IPS-15b (cell line): ENCODE data around the gene ADRB2.

Experiments used
- H3K27me3 ChIP-seq: one replicate; pipeline ENCODE4 v1.6.1; 2013; ENCODE audit warnings: low read length; ENCODE audit not compliant: control insufficient read depth, insufficient read depth
- H3K36me3 ChIP-seq: one replicate; pipeline ENCODE4 v1.6.1; 2013; ENCODE audit warnings: low read length; ENCODE audit not compliant: control insufficient read depth, insufficient read depth
- H3K4me1 ChIP-seq: one replicate; pipeline ENCODE4 v1.6.1; 2013; ENCODE audit warnings: mild to moderate bottlenecking, low read length; ENCODE audit not compliant: control insufficient read depth, insufficient read depth
- H3K4me3 ChIP-seq: one replicate; pipeline ENCODE4 v1.5.1; 2013; ENCODE audit warnings: low read depth, low read length
- H3K9ac ChIP-seq: one replicate; pipeline ENCODE4 v1.6.1; 2013; ENCODE audit warnings: low read depth, mild to moderate bottlenecking, low read length
- H3K9me3 ChIP-seq: one replicate; pipeline ENCODE4 v1.6.1; 2013; ENCODE audit warnings: mild to moderate bottlenecking, low read length; ENCODE audit not compliant: control insufficient read depth, insufficient read depth

ADRB2 gene

DNA sequence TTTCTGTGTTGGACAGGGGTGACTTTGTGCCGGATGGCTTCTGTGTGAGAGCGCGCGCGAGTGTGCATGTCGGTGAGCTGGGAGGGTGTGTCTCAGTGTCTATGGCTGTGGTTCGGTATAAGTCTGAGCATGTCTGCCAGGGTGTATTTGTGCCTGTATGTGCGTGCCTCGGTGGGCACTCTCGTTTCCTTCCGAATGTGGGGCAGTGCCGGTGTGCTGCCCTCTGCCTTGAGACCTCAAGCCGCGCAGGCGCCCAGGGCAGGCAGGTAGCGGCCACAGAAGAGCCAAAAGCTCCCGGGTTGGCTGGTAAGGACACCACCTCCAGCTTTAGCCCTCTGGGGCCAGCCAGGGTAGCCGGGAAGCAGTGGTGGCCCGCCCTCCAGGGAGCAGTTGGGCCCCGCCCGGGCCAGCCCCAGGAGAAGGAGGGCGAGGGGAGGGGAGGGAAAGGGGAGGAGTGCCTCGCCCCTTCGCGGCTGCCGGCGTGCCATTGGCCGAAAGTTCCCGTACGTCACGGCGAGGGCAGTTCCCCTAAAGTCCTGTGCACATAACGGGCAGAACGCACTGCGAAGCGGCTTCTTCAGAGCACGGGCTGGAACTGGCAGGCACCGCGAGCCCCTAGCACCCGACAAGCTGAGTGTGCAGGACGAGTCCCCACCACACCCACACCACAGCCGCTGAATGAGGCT lies at the start of gene ADRB2:
Gene ADRB2 (plus strand): TSS at position 559 of the 686 bp plus-strand sequence. CDS start 221 bp downstream, outside the sequence.
- peak within 1 kb of the TSS; percentile 86 for H3K4me3 ChIP-seq
- no peaks in the 10 kb centered on the region for H3K4me1 ChIP-seq
- H3K27me3 ChIP-seq = peaks cover 32% of the 10 kb centered on the region
- no peaks in the 10 kb centered on the region for H3K36me3 ChIP-seq
- H3K9me3 ChIP-seq = no peaks in the 10 kb centered on the region
- no peak within 1 kb of the TSS for H3K9ac ChIP-seq

DNA sequence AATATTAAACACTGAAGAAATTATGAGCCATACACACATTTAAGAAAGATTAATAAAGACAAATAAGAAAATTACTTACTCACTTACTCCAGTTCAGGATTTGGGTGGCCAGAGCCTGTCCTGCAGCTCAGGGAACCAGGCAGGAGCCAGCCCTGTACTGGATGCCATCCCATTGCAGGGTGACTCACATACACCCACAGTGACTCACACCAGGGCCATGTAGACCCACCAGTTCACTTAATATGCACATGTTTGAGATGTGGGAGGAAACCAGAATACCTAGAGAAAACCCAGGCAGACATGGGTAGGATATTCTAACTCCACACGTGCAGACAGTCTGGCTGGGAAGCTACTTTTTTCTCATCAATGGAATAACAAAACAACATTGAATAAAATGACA lies 49.6 kb upstream of the ADRB2 start:
- Histone ChIP-seq H3K36me3 (no peaks in the 10 kb centered on the region), H3K4me3 (no peak overlapping the region), H3K9me3 (no peaks in the 10 kb centered on the region), H3K9ac (no peak overlapping the region), H3K4me1 (peaks cover 3% of the 10 kb centered on the region), H3K27me3 (no peaks in the 10 kb centered on the region)

DNA sequence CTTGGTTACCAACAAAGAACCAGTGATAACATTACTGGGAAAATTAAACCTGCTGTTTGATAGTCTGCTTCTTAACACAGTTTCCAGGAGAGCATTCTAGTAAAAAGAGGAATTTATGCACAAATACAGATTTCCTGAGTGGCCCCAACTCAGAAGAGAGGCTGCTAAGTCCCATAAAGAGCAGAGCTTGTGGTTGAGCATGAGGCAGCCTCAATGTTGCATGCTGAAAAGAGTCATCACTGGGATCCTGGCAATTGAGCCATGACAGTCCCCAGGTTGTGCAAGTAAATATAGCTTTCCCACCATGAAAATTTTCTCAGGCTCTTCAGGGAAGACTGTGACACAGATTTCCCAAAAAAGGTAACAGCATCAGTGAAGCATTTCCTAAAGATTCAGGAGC lies 47.5 kb upstream of the ADRB2 start:
- Histone ChIP-seq H3K27me3 (no peaks in the 10 kb centered on the region), H3K9me3 (no peaks in the 10 kb centered on the region), H3K4me3 (no peak overlapping the region), H3K9ac (no peak overlapping the region), H3K4me1 (peaks cover 3% of the 10 kb centered on the region), H3K36me3 (no peaks in the 10 kb centered on the region)

DNA sequence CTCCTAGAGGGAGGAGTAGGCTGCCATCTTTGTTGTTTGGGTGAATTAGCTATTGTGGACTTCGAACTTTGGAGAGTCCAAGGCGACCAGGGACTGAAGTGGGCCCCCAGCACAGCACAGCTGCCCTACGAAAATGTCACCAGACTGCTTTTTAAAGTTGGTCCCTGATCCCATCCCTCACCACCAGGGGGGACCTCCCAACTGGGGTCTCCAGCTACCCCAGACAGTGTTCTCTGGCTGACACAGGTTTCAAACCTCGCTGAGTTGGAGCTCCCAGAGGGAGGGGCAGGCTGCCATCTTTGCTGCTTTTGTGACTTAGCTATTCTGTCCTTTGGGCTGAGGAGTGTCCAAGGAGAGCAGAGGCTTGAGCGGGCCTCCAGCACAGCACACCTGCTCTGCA lies 45.7 kb upstream of the ADRB2 start:
- Histone ChIP-seq H3K4me1 (no peaks in the 10 kb centered on the region), H3K36me3 (no peaks in the 10 kb centered on the region), H3K27me3 (no peaks in the 10 kb centered on the region), H3K9me3 (no peaks in the 10 kb centered on the region), H3K4me3 (no peak overlapping the region), H3K9ac (no peak overlapping the region)

DNA sequence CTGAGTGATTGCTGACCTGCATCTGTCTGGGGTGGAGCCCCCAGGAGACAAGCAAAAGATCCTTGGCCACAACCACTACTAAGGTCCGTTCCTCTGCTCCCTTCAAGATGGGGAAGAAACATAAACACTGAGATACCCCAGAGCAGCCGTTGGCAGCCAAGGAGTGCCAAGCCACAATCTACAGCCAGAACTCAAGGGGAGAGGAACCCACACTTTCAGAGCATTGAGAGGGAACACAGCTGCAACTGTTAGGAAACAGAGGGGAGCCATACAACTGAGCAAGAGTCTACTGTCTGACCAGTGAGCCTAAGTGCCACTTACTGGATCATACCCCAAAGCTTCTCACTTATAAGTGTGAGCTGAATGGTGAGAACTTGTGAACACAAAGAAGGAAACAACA lies 44.6 kb upstream of the ADRB2 start:
- H3K36me3 ChIP-seq = no peaks in the 10 kb centered on the region
- no peak overlapping the region for H3K4me3 ChIP-seq
- H3K27me3 ChIP-seq = no peaks in the 10 kb centered on the region
- no peaks in the 10 kb centered on the region for H3K9me3 ChIP-seq
- no peak overlapping the region for H3K9ac ChIP-seq
- no peaks in the 10 kb centered on the region for H3K4me1 ChIP-seq

DNA sequence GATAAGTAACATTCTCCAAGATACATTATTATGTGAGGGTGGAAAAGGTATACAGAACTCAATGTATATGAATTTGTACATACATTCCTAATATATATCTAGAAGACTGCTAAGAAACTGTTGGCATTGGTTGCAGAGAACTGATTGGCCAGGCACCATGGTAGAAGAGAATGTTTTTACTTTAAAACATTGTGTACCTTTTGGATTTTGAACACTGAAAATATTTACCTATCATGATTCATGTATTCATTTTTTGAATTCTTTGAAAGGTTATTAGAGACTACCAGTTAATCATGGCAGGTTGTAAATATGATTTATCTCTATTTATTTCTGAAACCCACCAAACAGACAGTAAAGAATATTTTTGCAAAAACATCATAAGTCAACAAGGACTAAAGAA lies 41.2 kb upstream of the ADRB2 start:
- Histone ChIP-seq H3K36me3 (no peaks in the 10 kb centered on the region), H3K27me3 (no peaks in the 10 kb centered on the region), H3K4me1 (no peaks in the 10 kb centered on the region), H3K4me3 (no peak overlapping the region), H3K9me3 (no peaks in the 10 kb centered on the region), H3K9ac (no peak overlapping the region)

DNA sequence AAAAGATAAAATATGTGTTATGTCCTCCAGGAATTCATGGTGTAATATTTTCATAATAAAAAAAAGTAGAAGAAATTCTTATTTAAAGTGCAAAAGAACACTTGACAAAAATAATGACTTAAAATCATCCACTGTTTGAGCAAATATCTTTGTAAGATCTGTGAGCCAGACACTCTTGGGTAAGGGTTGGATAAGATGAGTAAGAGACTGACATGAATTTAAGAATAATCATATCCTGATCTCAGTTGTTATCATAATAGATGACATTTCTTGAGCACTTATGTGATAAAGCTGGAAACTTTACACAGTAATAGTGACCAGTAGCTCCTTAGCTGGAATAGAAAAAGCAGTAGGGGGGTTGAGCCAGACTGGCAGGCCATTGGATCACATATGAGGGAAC lies 40.0 kb upstream of the ADRB2 start:
- H3K36me3 ChIP-seq = no peaks in the 10 kb centered on the region
- no peak overlapping the region for H3K4me3 ChIP-seq
- H3K9ac ChIP-seq = no peak overlapping the region
- no peaks in the 10 kb centered on the region for H3K4me1 ChIP-seq
- no peaks in the 10 kb centered on the region for H3K9me3 ChIP-seq
- no peaks in the 10 kb centered on the region for H3K27me3 ChIP-seq

DNA sequence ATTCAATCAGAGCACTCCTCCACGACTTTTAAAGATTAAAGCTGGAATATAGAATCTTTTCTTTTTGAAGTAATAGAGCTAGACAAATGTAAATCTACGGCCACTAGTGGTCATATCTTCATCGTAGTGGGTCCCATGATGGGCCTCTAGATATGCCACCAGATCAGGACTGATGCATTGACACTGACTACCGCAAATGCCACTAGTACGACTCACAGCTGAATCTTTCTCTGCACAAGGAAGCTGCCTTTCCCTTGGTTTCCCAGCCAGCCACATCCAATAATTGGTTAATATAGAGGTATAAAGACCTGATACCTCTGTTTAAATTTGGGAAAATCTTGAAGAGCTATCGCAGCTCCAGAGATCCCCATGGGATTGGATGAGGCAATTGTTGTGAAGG lies 37.8 kb upstream of the ADRB2 start:
- Histone ChIP-seq H3K4me1 (no peaks in the 10 kb centered on the region), H3K4me3 (no peak overlapping the region), H3K9ac (no peak overlapping the region), H3K36me3 (no peaks in the 10 kb centered on the region), H3K27me3 (no peaks in the 10 kb centered on the region), H3K9me3 (no peaks in the 10 kb centered on the region)

DNA sequence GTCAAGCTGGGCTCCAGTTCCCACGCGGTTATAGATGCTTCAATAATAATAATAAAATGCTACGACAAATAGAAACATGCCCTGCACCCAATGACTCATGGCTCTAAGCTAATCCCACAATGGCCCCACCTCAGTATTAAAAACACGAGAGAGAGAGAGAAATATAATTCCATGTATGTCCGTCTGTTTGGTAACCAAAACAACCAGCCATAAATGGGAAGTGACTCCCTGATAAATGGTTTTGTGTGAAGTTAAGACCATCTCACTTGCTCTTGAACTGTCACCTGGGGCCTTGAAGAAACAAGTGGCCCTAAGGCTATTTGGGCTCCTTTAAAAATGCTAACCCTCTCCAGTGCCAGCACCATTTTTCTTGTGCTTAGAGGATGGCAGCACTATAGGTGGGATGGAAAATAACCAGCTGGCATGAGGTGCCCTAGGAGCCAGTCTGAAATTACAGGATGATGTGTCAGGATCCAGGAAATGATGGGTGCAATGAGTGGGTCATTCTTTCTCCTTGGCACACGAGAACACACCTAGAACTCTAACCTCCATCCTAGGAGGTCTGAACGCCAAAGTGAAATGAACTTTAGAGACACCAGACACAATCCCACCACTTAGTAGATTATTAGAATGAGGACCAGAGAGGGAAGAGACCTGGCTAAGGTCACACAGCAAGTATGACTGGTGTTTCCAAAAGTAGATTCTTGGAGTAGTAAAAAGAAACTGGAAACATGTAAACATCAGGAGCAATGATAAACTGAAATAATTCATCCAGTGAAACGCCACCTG lies 35.7 kb upstream of the ADRB2 start:
- Histone ChIP-seq H3K36me3 (no peaks in the 10 kb centered on the region), H3K9me3 (no peaks in the 10 kb centered on the region), H3K4me1 (no peaks in the 10 kb centered on the region), H3K9ac (no peak overlapping the region), H3K4me3 (no peak overlapping the region), H3K27me3 (no peaks in the 10 kb centered on the region)

DNA sequence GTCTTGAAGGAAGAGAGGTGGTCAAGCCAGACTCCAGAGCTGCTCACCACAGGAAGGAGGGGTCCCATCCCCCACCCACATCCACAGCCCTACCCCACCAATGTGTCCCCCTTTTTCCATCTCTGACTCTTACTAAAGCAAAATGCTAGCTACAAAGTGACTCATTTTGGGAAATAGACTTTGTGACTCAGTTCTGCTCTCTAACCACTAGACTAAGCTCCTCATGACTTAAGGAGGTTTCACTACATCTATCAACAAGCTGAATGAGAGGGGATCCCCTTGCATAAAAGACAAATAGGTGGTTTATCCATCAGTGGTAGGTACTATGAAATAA lies 35.1 kb upstream of the ADRB2 start:
- H3K4me1 ChIP-seq = no peaks in the 10 kb centered on the region
- H3K4me3 ChIP-seq = no peak overlapping the region
- H3K9me3 ChIP-seq = no peaks in the 10 kb centered on the region
- no peaks in the 10 kb centered on the region for H3K36me3 ChIP-seq
- no peak overlapping the region for H3K9ac ChIP-seq
- no peaks in the 10 kb centered on the region for H3K27me3 ChIP-seq

DNA sequence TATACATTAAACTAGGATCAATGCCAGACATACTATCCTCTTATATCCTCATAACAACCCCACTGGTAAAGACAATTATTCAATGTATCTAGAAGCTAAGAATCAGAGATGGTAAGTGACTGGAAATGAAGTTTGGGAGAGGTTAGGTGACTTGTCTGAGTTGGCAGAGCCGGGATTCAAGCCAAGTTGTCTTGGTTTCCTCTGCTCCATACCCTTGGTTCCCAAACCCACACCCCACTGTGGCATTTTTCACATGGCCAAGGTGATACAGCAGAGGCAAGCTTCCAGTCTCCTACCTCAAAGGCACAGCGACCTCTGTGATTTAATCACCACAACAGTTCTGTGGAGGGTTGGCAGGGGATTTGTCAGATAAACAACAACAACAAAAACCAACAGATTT lies 34.7 kb upstream of the ADRB2 start:
- H3K27me3 ChIP-seq = no peaks in the 10 kb centered on the region
- no peaks in the 10 kb centered on the region for H3K36me3 ChIP-seq
- H3K9me3 ChIP-seq = no peaks in the 10 kb centered on the region
- H3K4me1 ChIP-seq = no peaks in the 10 kb centered on the region
- no peak overlapping the region for H3K9ac ChIP-seq
- H3K4me3 ChIP-seq = no peak overlapping the region

DNA sequence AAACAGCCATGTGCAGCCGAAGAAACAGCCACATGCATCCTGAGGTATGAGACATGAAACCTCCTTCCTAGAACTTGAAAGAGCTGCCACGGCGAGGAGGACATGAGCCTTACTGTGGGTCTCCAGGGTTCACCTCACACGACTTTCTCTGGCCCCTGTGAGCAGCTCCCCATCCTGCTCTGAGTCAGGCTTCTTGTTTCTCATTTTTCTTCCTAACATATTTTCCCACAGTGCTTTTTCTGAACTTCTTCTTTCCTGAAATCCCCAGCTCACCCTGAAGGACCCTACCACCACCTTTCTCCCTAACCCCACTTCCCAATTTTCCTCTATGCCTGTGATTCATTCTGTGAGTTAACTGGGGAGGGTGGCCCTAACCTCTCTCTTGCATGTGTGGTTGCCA lies 33.7 kb upstream of the ADRB2 start:
- Histone ChIP-seq H3K36me3 (no peaks in the 10 kb centered on the region), H3K4me1 (no peaks in the 10 kb centered on the region), H3K9me3 (no peaks in the 10 kb centered on the region), H3K9ac (no peak overlapping the region), H3K4me3 (no peak overlapping the region), H3K27me3 (no peaks in the 10 kb centered on the region)
